Glomerular visceral epithelial cell (primary cell): ENCODE results near the gene UBE2O.

ENCODE experiments used
- DNase-seq: peaks from one replicate; pipeline ENCODE4 v3.0.0-alpha.2; 2016; ENCODE audit errors: extremely low spot score

UBE2O gene

DNA sequence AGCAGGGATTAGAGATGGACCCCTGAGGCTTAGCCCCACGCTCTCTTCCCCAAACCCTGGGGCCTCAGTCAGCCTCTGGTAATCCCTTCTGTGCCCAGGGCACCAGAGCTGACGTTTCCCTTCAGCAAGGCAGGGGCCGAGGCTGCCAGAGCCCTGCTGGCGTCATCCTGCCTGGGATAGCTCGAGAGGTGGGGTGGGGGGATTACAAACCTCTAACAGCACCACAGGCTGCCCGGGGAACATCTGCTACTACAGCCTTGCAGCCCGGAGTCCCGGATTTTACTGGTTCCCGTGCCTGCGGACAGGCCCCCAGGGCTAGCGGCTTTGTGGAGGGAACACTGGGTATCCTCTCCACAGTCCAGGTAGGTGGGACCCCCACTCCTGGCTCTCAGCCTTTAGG, 14.4 kb upstream of the UBE2O start, which contains the start of gene AANAT:
Gene AANAT (plus strand): TSS at position 238 of the 400 bp plus-strand sequence. CDS start 1,144 bp downstream, outside the sequence.
- no peak for DNase-seq

DNA sequence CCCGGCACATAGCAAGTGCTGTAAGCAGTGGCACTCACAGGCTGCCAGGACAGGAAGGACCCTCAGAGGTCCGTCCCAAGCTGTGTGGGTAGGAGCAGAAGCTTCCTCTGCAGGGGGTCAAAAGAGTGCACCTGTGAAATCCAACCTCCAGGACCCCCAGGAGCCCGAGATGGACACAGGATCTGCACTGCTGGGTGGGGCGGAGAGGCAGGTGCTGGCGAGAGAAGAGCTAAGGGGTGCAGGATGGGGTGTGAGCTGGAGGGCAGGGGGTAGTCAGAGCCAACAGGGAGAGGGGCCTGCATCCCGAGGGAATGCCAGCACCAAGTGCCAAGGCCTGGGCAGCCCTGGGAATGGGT, 13.8 kb upstream of the UBE2O start:
- no peak for DNase-seq

DNA sequence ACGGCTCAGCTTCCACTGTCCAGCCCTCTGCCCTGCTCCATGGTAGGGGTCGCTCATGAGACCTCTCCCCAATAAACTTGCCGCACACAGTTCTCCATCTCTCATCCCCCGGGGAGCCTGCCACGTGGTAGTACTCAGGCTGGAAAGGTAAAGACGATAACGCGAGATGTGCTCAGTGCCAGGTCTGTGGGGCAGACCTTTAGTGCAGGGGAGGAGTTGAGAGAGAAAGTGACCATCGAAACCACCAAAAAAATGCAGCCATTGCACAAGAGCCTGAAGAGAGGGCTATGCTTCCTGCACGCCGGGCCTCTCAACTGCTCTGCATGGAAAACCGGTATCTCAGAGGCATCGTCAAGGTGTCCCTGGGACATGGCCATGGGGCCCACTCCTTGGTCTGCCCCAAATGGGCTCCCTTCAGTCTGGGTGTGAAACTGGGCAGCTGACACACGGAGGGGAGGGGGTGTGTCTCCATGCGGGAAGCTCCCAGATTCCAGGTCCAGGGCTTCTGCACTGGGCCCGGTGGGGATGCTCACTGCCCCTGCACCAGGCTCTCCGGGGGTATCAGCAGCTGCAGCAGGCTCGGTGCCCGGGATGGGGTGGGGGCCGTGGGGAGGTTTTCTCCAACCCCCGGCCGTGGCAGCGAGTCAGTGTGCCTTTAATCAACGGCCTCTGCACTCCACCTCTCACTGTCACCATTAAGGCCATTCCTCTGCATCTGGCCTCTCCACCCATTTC, 9.8 kb upstream of the UBE2O start:
- DNase-seq = no peak

DNA sequence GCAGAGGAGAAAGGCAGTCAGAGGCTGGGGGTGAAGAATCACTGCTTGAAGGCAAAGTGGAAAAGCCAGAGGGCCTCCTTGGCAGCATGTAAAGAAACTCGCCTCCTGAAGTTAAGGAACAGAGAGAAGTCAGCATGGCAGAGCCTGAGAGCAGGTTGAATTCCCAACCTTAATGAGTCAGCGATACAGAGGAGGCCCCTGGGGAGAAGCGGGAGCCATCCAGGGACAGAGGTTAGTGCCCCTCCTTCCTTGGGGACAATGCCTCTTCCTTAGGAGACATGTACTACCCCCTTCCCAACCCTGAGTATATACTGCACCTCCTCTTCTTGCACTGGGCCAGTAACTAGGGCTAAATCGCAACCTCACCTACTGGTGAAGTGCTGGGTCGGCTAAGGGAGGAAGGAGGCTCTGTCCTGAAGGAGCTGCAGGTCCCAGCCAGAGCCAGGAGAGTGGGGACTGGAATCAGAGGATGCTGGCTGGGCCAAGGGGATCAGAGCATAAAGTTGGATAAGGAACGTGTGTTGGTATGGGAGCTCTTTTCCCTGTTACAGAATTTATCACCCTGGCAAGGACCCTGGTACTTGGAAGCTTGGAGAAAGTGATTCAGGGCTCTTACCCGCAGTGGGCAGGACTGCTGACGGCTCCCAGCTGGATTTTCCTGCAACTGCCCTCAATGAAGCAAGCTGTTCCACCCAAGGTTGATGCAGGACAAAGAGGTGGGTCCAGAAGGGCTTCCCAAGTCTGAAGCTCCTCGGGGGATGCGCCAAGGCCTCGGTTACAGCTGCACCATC, 9.0 kb upstream of the UBE2O start:
- DNase-seq = no peak

DNA sequence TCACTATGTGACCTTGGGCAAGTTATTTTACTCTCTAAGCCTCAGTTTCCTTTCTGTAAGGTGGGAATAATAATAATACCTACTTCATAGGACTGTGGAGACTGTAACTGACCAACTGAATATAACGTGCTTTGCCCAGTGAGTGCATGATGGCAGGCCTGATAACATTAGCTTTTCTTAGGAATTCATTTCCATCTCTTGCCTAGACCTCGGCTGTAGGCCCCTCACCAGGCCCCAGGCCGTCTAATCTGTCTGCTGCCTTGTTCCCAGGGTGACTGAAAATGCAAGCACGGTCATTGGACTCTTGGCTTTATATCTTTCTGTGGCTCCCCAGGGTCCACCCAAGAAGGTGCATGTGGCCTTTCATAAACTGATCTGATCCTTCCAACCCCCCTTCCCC, 6.7 kb upstream of the UBE2O start:
- no peak for DNase-seq

DNA sequence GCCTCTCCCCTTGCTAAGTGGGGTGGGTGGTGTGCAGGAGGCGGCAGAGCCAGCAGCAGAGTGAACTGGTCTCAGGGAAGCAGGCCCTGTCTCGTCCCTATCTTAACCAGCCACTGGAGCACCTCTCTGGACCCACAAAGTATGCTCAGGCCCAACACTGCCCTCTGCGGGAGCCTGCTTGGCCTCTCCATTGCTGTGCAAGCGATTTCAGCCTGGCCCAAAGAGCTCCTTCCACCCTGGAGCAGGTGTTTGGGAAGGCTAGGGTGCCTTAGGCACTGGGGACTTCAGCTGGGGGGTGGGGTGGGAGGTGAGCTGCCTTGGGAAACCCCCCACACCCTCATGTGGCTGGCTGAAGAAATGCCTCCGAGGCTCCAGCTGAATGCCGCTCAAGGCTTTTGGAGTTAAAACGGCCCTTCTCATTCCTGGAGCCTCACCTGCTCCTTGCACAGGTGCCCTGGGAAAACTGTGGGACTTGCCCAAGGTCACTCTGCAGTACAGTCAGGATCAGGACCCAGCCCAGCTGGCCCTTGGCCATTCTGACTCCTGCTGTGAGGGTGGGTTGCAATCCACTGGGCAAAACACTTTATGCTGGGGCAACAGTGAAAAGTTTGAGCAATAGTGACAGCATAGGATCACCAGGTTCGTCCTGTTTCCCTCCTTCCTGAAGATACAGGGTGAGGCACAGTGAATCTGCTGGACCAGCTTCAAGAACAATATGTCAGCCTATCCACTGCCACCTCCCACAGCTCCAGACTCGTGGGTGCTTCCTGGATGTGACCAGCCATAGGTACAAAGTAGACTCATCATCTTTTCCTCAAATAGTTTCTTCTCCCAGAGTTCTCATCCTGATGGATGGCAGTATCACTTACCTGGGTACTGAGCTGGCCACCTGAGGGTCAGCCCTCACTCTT, 5.9 kb upstream of the UBE2O start:
- peak; percentile 70 for DNase-seq

DNA sequence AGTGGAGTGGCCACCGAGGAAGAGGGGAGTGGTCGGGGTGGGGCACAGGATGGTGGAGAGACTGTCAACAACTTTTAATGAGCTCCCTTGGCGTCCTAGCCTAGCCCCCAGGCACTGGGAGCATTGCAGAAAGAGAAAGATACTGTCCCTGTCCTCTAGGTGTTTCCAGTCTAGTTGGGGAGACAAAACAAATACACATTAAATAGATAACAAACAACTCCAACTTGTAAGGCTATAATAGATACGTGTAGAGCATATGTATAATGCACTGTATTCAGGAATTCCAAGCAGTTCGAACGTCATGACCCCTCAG, 435 bp upstream of the UBE2O start:
- no peak for DNase-seq

DNA sequence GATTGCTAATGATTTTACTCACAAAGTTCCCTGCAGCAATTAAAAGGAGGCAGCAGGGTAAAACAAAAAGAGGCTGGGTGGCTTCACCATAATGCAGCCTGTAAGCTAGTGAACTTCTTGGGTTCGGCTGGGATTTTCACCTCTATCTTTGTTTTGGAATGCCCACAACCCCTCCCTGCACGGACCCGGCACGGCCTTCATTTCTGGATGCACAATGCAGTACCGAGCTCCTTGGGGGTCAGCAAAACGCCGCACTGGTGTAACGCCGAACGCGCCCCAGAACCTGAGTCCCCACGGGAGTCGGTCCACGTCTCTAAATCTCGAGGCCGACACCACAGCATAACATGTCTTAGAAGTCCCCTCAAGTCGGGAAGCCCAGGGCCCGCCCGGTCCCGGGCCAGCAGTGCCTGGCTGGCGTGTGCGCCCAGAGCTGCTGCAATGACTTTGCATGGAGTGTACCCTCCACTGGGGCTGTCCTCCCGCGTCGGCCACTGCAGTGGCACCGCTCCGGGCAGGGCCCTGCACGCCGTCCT, 759 bp downstream of the UBE2O start:
- no peak for DNase-seq

DNA sequence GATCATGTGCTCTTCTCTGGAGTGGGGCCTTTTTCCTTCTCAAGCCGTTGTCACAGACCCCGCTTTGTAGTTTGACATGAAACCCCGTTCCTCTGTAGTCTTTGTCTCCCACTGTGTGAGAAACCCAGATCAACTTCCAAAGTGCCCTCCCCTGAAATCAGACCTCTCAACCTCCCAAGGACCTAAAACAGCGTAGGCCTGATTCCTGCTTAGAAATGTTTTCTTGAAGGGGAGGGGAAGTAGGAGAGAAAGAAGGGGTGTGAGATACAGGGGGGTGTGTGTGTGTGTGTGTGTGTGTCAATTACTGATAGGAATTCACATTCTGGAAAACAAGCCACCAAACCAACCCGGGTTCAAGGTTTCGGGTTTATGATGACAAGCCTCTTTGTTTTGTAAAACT, 1.4 kb downstream of the UBE2O start:
- DNase-seq = no peak

DNA sequence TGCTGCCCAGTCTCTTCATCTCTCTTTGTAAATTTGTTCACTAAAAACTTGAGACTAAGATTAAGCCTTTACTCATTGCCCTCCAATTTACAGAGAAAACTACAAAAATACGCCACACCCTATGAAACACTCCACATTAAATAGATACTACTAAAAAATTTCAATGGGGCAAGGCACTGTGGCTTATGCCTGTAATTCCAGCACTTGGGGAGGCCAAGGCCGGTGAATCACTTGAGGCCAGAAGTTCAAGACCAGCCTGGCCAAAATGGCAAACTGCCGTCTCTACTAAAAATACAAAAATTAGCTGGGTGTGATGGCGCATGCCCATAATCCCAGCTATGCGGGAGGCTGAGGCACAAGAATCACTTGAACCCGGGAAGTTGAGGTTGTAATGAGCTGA, 3.8 kb downstream of the UBE2O start:
- DNase-seq = no peak

DNA sequence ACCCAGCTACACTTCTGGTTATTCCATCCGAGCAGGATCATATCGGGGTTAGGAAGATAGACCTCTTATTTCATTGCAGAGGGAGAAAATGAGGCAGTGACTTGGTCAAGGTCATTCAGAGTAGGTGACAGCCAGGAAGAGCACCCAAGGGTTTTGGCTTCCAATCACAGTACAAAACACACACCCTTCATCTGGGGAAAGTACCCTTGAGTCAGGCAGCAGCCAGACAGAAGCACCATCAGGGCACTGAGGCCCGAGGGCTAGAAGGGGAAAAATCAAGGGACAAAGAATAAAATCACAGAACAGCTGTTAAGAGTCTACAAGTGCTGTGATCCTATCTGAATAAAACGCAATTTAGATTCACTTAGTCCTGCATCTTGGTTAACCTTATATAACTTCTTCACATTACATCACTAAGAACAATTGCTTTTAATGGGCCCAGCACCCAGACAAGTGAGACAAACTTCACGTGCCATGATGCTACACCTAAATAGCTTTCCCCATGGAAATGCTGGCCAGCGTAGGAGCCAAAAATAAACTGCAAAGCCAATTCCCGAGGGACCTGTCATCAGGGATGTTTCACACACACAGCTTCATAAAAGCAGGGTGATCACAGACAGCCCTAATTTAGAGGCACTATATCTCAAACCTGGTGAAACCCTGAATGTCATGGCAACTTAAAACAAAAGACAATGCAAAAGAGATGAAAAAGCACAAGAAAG, 4.9 kb downstream of the UBE2O start:
- no peak for DNase-seq

DNA sequence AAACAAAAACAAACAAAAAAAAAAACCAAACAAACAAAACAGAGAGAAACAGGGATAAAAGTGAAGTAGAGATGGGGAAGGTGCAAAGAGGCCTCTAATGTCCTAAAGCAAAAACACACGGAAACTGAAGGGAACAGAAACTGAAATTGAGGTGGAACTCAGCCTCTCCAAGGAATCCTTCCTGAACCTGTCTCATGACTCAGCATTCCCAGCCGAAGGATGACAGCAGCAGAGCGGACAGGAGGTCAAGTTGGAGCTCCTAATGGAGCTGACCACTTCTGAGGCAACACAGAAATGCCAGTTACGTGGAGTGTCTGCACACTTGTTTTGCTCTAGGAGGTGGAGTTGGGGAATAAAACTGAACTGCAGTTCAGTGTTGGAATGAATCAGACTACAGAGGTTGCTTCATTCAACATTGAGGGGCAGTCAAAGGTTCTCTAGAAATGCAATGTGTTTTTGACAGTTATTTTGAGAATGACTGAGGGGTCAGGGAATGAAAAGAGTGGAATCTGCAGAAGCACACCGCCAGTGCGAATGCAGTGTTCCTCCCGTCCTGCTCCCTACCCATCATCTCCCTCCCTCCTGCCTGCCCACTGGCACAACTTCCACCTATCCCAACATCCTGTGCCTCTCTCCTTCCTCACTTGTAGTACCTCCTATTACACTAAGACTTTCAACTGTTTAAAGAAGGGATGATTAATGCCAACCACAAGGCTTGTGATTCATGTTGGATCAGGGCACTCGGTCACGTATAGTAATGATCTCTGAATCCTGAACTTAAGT, 6.3 kb downstream of the UBE2O start:
- DNase-seq = peak; percentile 82

DNA sequence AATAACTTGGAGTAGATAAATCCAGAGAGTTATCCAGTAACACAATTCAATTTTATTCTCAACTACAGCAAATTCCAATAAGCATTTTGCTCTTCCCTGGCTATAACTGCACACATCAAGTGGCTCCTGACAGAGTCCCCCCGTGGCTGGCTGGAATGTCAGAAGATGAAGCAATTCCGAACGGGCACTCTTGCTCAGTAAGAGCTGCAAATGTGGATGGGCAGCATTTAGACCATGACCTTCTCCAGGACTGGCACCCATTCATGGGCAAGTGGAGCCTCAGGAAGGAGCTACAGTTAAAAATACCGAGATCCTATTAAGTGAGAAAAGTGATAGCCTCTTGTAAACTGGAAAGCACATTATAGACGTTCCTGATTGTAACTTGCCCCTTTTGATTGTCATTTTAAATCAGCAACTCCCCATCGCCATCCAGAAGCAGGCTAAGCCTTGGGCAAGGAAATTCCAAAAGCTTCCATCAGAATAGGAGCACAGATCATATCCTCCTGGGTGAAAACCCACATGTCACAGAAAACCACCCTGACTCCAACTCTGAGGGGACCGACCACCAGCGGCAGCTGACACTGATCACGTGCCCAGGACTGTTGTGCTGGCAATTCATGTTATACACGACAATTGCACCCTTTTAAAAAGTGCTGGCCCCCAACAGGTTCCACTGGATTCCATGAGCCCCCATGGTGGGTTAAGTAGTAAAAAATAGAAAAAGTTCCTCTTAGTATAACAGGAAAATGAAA, 7.1 kb downstream of the UBE2O start:
- no peak for DNase-seq

DNA sequence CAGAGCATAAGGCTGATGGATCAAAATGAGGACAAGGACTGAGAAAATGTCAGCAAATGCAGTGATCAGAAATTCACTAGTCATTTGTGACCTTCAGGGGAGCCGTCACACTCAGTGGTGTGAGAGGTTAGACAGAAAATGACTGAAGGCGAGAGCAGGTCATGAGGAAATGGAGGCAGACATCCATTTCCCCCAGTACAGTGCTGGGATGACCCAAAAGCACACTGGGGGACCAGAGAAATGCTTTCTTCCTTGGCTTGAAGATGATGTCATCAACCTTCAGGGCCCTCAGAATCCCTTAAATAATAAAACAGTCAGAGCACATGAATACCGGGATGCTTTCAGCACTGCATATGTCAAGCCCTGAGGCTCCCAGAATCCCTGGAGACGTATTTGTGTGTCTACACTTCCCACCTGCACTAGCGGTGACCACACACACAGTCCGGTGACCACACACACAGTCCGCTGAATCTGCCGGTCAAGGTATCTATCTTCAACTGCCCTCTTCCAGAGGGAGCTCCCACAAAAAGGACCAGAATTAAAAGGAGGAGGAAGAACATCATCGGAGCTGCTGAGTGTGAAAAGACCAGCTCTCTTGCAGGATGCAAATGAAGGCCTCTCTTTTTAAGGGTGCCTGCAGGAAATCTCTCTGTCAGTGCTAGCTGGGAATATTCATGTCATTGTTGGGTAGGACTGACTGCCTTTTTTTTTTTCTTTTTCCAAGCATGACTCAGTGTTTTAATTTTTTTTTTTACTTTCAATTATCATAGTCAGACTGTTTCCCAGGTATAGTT, 8.2 kb downstream of the UBE2O start:
- peak; percentile 36 for DNase-seq

DNA sequence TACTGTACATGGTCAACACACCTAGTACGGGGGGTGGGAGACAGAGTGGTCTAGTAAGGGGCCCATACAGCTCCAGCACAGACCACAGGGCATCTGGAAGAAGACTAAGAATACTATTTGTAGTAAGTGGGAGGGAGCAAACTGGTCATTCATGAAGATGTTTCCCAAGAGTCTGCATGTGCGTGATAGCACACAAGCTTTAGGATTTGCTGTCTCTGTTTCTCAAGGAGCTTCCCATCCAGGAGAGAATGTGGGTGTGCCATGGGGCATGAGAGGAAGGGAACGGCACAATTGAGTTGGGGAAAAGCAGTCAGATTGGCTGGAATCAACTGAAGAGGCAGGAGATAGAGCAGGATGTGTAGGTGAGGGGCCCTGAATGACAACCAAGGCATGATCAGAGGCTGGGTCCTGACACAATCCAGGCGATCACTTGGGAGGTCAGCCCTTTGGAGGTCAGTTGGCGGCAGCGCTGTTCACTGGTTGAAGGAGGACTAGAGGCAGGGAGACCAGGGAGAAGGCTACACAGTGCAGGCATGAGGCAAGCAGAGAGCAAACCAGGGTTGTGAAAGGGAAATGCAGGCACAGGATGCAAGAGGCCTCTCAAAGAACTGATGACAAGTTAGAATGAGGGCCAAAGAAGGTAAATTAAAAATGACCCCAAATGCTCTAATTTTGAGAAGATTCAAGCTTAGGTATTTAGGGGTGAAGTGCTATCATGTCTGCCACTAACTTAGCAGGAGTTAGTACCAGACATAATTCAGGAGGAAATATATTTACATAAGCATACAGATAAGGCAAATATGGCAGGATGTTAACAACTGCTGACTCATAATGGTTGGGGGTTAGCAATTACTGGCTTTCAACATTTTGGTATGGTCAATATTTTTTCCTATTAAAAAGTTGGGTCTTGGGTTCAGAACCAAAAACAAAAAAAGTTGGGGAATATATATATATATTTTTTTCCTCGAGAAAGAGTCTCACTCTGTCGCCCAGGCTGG, 10.3 kb downstream of the UBE2O start:
- DNase-seq = no peak

DNA sequence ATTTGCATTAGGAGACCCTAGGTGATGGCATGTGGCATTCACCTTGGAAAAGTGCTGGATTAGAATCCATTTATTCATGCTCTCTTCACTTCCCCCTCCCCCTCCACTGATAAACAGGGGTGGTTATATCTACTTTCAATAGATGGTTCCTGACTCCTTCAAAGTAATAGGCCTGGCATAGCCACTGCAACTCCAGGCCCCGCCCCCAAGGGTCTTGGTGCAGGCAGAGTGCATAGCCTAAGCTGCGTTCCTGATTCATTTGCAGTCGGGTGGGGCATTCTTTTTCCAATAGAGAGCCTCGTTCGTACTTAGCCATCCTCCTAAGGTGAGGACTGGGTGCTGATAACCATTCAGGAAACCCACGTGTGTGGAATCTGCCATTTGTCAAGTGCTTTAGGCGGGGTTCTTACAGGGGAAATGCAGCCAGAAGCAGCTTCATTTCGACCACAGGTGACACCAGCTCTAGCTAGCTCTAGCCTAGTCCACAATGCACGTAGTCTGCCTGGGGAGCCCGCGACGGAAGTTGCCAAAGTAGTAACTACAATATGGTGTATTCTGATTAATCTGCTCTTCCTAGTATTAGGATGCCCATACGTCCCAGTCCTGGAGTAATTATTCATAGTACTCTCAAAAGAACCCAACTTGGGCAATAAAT, 11.1 kb downstream of the UBE2O start:
- DNase-seq = no peak

DNA sequence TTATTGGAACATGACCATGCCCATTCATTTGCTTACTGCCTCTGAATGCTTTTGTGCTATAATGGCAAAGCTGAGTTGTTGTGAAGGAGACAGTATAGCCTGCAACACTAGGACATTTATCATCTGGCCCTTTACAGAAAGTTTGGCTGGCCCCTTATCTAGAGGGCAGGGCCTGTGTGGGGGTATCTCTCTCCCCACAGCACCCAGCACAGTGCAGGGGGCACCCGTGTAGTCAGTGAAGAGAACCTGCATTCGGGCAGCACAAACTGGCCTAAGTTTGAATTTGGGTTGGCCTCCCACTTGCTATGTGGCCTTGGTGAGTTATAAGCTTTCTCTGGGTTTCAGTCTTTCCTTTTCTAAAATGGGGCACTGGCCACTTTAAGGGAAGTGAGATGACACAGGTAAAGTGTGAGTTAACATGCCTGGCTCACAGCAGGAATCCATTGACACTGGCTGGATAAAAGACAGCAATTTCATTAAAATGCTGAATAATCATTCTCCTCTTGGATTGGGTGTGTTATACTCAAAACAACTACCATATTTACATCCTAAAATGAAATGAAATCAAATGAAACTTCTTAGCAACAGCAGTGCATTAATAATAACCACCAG, 12.1 kb downstream of the UBE2O start:
- DNase-seq = no peak
